IPS-18a (cell line): ENCODE data around the gene BBOF1.
A peak's percentile ranks its signal among the peaks of the same experiment; 100 is the strongest.

Experiments used
- H3K27ac ChIP-seq: one replicate; pipeline ENCODE4 v1.5.1; 2013; ENCODE audit warnings: low read length
- H3K27me3 ChIP-seq: one replicate; pipeline ENCODE4 v1.6.1; 2013; ENCODE audit warnings: mild to moderate bottlenecking, low read length; ENCODE audit not compliant: control insufficient read depth, insufficient read depth
- H3K36me3 ChIP-seq: one replicate; pipeline ENCODE4 v1.6.1; 2013; ENCODE audit warnings: low read depth, low read length; ENCODE audit not compliant: control insufficient read depth
- H3K4me1 ChIP-seq: one replicate; pipeline ENCODE4 v1.6.1; 2013; ENCODE audit warnings: low read depth, low read length; ENCODE audit not compliant: control insufficient read depth
- H3K4me3 ChIP-seq: one replicate; pipeline ENCODE4 v1.5.1; 2013; ENCODE audit warnings: low read length
- H3K9ac ChIP-seq: one replicate; pipeline ENCODE4 v1.6.1; 2013; ENCODE audit warnings: mild to moderate bottlenecking, low read length, moderate library complexity
- H3K9me3 ChIP-seq: one replicate; pipeline ENCODE4 v1.6.1; 2013; ENCODE audit warnings: low read depth, low read length; ENCODE audit not compliant: control insufficient read depth

Gene BBOF1

GRCh38 chr14:74080820-74081460 is 61.8 kb downstream of the BBOF1 start:
- Histone ChIP-seq H3K36me3 (no peaks in the 10 kb centered on the region), H3K27me3 (no peaks in the 10 kb centered on the region), H3K9me3 (no peaks in the 10 kb centered on the region), H3K4me1 (peaks cover 4% of the 10 kb centered on the region), H3K27ac (no peak overlapping the region), H3K9ac (no peak overlapping the region), H3K4me3 (no peak overlapping the region)

GRCh38 chr14:74081491-74081890 is 62.3 kb downstream of the BBOF1 start:
- peaks cover 5% of the 10 kb centered on the region for H3K4me1 ChIP-seq
- no peak overlapping the region for H3K27ac ChIP-seq
- no peaks in the 10 kb centered on the region for H3K27me3 ChIP-seq
- no peak overlapping the region for H3K4me3 ChIP-seq
- no peak overlapping the region for H3K9ac ChIP-seq
- no peaks in the 10 kb centered on the region for H3K9me3 ChIP-seq
- H3K36me3 ChIP-seq: no peaks in the 10 kb centered on the region

- Histone ChIP-seq H3K9me3 (no peaks in the 10 kb centered on the region), H3K9ac (peak overlapping the region; percentile 93), H3K4me3 (peak overlapping the region; percentile 93), H3K36me3 (no peaks in the 10 kb centered on the region), H3K4me1 (peaks cover 5% of the 10 kb centered on the region), H3K27ac (no peak overlapping the region), H3K27me3 (no peaks in the 10 kb centered on the region)
Observed at GRCh38 chr14:74083161-74083560, 64.0 kb downstream of the BBOF1 start.

- H3K27me3 ChIP-seq: no peaks in the 10 kb centered on the region
- peak overlapping the region; percentile 93 for H3K4me3 ChIP-seq
- no peaks in the 10 kb centered on the region for H3K36me3 ChIP-seq
- H3K9ac ChIP-seq: peak overlapping the region; percentile 93
- H3K4me1 ChIP-seq: peaks cover 5% of the 10 kb centered on the region
- peak overlapping the region; percentile 59 for H3K27ac ChIP-seq
- no peaks in the 10 kb centered on the region for H3K9me3 ChIP-seq
Observed at GRCh38 chr14:74083784-74084276, 64.7 kb downstream of the BBOF1 start.

GRCh38 chr14:74084277-74085046 is 65.3 kb downstream of the BBOF1 start, which contains the start of the genes ALDH6A1 and LIN52:
Gene ALDH6A1 (minus strand): TSS chr14:74084453. CDS start chr14:74084394, 59 bp downstream.
Gene LIN52 (plus strand): TSS chr14:74084956. CDS start chr14:74084975, 19 bp downstream.
- Histone ChIP-seq H3K27ac (peak within 1 kb of the TSS; percentile 78), H3K27me3 (no peaks in the 10 kb centered on the region), H3K9me3 (no peaks in the 10 kb centered on the region), H3K4me3 (peak within 1 kb of the TSS; percentile 93), H3K9ac (peak within 1 kb of the TSS; percentile 93), H3K4me1 (peaks cover 5% of the 10 kb centered on the region), H3K36me3 (no peaks in the 10 kb centered on the region)

- H3K36me3 ChIP-seq: no peaks in the 10 kb centered on the region
- no peaks in the 10 kb centered on the region for H3K9me3 ChIP-seq
- H3K4me1 ChIP-seq: peaks cover 5% of the 10 kb centered on the region
- peak overlapping the region; percentile 84 for H3K4me3 ChIP-seq
- peak overlapping the region; percentile 93 for H3K9ac ChIP-seq
- H3K27me3 ChIP-seq: no peaks in the 10 kb centered on the region
- H3K27ac ChIP-seq: peak overlapping the region; percentile 78
Observed at GRCh38 chr14:74085047-74085637, 66.0 kb downstream of the BBOF1 start.

GRCh38 chr14:74085828-74086227 is 66.7 kb downstream of the BBOF1 start:
- Histone ChIP-seq H3K9me3 (no peaks in the 10 kb centered on the region), H3K27me3 (no peaks in the 10 kb centered on the region), H3K4me1 (peaks cover 5% of the 10 kb centered on the region), H3K27ac (no peak overlapping the region), H3K4me3 (peak overlapping the region; percentile 84), H3K36me3 (peaks cover 2% of the 10 kb centered on the region), H3K9ac (peak overlapping the region; percentile 93)

GRCh38 chr14:74089251-74090020 is 70.3 kb downstream of the BBOF1 start:
- H3K4me1 ChIP-seq: peaks cover 5% of the 10 kb centered on the region
- H3K9ac ChIP-seq: no peak overlapping the region
- H3K27ac ChIP-seq: no peak overlapping the region
- H3K27me3 ChIP-seq: no peaks in the 10 kb centered on the region
- no peaks in the 10 kb centered on the region for H3K9me3 ChIP-seq
- no peak overlapping the region for H3K4me3 ChIP-seq
- H3K36me3 ChIP-seq: peaks cover 8% of the 10 kb centered on the region

GRCh38 chr14:74105381-74105780 is 86.2 kb downstream of the BBOF1 start:
- H3K27me3 ChIP-seq: no peaks in the 10 kb centered on the region
- H3K27ac ChIP-seq: no peak overlapping the region
- peaks cover 25% of the 10 kb centered on the region for H3K36me3 ChIP-seq
- H3K9me3 ChIP-seq: no peaks in the 10 kb centered on the region
- no peaks in the 10 kb centered on the region for H3K4me1 ChIP-seq
- H3K4me3 ChIP-seq: no peak overlapping the region
- H3K9ac ChIP-seq: no peak overlapping the region

- no peak overlapping the region for H3K27ac ChIP-seq
- no peaks in the 10 kb centered on the region for H3K4me1 ChIP-seq
- no peaks in the 10 kb centered on the region for H3K9me3 ChIP-seq
- peaks cover 13% of the 10 kb centered on the region for H3K36me3 ChIP-seq
- no peak overlapping the region for H3K9ac ChIP-seq
- no peak overlapping the region for H3K4me3 ChIP-seq
- no peaks in the 10 kb centered on the region for H3K27me3 ChIP-seq
Observed at GRCh38 chr14:74109369-74109768, 90.2 kb downstream of the BBOF1 start.
